22Rv1 (cell line): ENCODE results near the gene EGFLAM.

Experiments used
- CTCF ChIP-seq: fragments of 450-650 bp; IDR thresholded peaks from 2 replicates; pipeline ENCODE4 v1.5.1; 2017; ENCODE audit warnings: mild to moderate bottlenecking
- ZFX ChIP-seq: fragments of 450-650 bp; IDR thresholded peaks from 2 replicates; pipeline ENCODE4 v1.6.1; 2017; ENCODE audit warnings: antibody characterized with exemption, borderline replicate concordance

GRCh38 chr5:38509185-38509584 lies 250.8 kb downstream of the EGFLAM start:
- TF ChIP-seq CTCF: no peak
- TF ChIP-seq ZFX: no peak
